Esophagus squamous epithelium (tissue), 5 donors: ENCODE measurements around the gene KRT16. TPM values are rescaled to one million over a fixed set of nuclear protein-coding genes. Genes with fewer than 3 reads are reported as not detected.
A peak's percentile ranks its signal among the peaks of the same experiment; 100 is the strongest.
"Not testable (repeated sequence)": the region's sequence is repeated elsewhere in the genome, so short reads cannot be mapped to it uniquely, and the experiment has no call there.

Source experiments
- DNase-seq: peaks from one replicate; lab custom pipeline; 2025; lab: John Stamatoyannopoulos, UW
- H3K27ac ChIP-seq, 4 donors: fragments of 200-600 bp; sonication (generic); one replicate each; pipeline ENCODE4 v1.5.1; 2016 to 2019; ENCODE audit warnings: mild to moderate bottlenecking in 1 of 4
- H3K27me3 ChIP-seq, 4 donors: fragments of 200-600 bp; sonication (generic); 1 replicate in 3 of 4; 2 replicates in 1 of 4; pipeline versions ENCODE4 v1.5.1 to v1.6.0; 2017 to 2021; ENCODE audit warnings: antibody characterized with exemption in 1 of 4
- H3K36me3 ChIP-seq, 3 donors: fragments of 200-600 bp; sonication (generic); one replicate each; pipeline ENCODE4 v1.5.1; 2016 to 2019
- H3K4me1 ChIP-seq, 3 donors: fragments of 200-600 bp; sonication (generic); one replicate each; pipeline ENCODE4 v1.5.1; 2017 to 2019
- H3K4me3 ChIP-seq, 4 donors: fragments of 200-600 bp; sonication (generic); 1 replicate in 3 of 4; 2 replicates in 1 of 4; pipeline ENCODE4 v1.5.1; 2016 to 2019; ENCODE audit warnings: mild to moderate bottlenecking in 2 of 4, moderate library complexity in 1 of 4
- H3K9me3 ChIP-seq, 3 donors: fragments of 200-600 bp; sonication (generic); one replicate each; pipeline ENCODE4 v1.5.1; 2016 to 2019
- CTCF ChIP-seq, 6 experiments: fragments of 450-650 bp in 4 of 6; fragments of 200-600 bp in 2 of 6; sonication (generic) in 2 of 6; IDR thresholded peaks; one replicate each; pipeline ENCODE4 v1.5.1; 2016 to 2019; ENCODE audit warnings: antibody characterized with exemption in 6 of 6, mild to moderate bottlenecking in 4 of 6, moderate library complexity in 4 of 6
- POLR2A ChIP-seq, 4 donors: fragments of 450-650 bp; IDR thresholded peaks; one replicate each; pipeline ENCODE4 v1.6.1; 2017; ENCODE audit warnings: antibody characterized with exemption in 4 of 4, mild to moderate bottlenecking in 4 of 4, moderate library complexity in 3 of 4
- WGBS, 2 donors: methylation state at CpG; one replicate each; pipeline ENCODE4 v1.1.5; 2018; 5-methylcytosine and 5-hydroxymethylcytosine counted together
- intact Hi-C: fragments of 100-400 bp; cut with DNase I; formaldehyde crosslinking; loops from one replicate; pipeline ENCODE4 v1.15.0; 2022
- total RNA-seq, 4 donors: library from RNA; depleted of rRNA; stranded (reverse); fragments of >200 nt; gene quantifications; one replicate each; pipeline ENCODE4 v1.1.0, GENCODE V29; 2016
- donor health status: DM: yes; HTN: yes; CAD: no.

Gene KRT16
- total RNA-seq, 4 donors from 2014 or later = 156 to 6,712 (median 1,275) TPM

GRCh38 chr17:41617136-41617535, 4.6 kb upstream of the KRT16 start:
- Histone ChIP-seq H3K4me3 (no peak overlapping the region), H3K27me3 (peaks cover 0 to 87% (median 0%) of the 10 kb centered on the region in 4 donors), H3K27ac (no peak overlapping the region), H3K36me3 (no peaks in the 10 kb centered on the region), H3K4me1 (peaks cover 7 to 41% (median 8%) of the 10 kb centered on the region in 3 donors), H3K9me3 (no peaks in the 10 kb centered on the region)
- no peak for DNase-seq
- TF ChIP-seq POLR2A (IDR thresholded peaks at IDR 0.05) (no peak), CTCF (IDR thresholded peaks at IDR 0.05) (no peak)
- intact Hi-C loops = no loop called here
- 50 to 80% methylated on average over 1 to 2 of the region's 3 CpGs for WGBS, 2 donors

- DNase-seq, H3K4me3 ChIP-seq, H3K9me3 ChIP-seq, H3K27ac ChIP-seq, intact Hi-C loops, H3K36me3 ChIP-seq: not testable (repeated sequence)
- 92 to 100% methylated on average over 1 to 2 of the region's 4 CpGs for WGBS, 2 donors
- H3K4me1 ChIP-seq = peaks cover 8 to 46% (median 10%) of the 10 kb centered on the region in 3 donors
- peaks cover 0 to 89% (median 0%) of the 10 kb centered on the region in 4 donors for H3K27me3 ChIP-seq
These were observed 3.9 kb upstream of the KRT16 start for GRCh38 chr17:41616486-41616885.

GRCh38 chr17:41615454-41615853, 2.9 kb upstream of the KRT16 start:
- H3K9me3 ChIP-seq = no peaks in the 10 kb centered on the region
- DNase-seq = no peak
- H3K36me3 ChIP-seq = no peaks in the 10 kb centered on the region
- 0 to 46% methylated on average over 5 of the region's 7 CpGs for WGBS, 2 donors
- no peak overlapping the region for H3K27ac ChIP-seq
- peaks cover 0 to 89% (median 0%) of the 10 kb centered on the region in 4 donors for H3K27me3 ChIP-seq
- H3K4me3 ChIP-seq = no peak overlapping the region
- intact Hi-C loops = no loop called here
- TF ChIP-seq CTCF (IDR thresholded peaks at IDR 0.05) = no peak
- no peak for TF ChIP-seq POLR2A (IDR thresholded peaks at IDR 0.05)
- H3K4me1 ChIP-seq = peaks cover 8 to 36% (median 10%) of the 10 kb centered on the region in 3 donors

- 58% methylated on average over 6 of the region's 9 CpGs; no CpG with 5 or more reads in 1 of the 2 donors for WGBS, 2 donors
- H3K36me3 ChIP-seq, intact Hi-C loops, H3K27ac ChIP-seq, DNase-seq, H3K4me3 ChIP-seq, H3K9me3 ChIP-seq: not testable (repeated sequence)
- H3K27me3 ChIP-seq = peaks cover 0 to 88% (median 0%) of the 10 kb centered on the region in 4 donors
- peaks cover 8 to 34% (median 10%) of the 10 kb centered on the region in 3 donors for H3K4me1 ChIP-seq
These were observed 2.2 kb upstream of the KRT16 start for GRCh38 chr17:41614767-41615166.

- WGBS, 2 donors = 83% methylated on average over 1 of the region's 5 CpGs; no CpG with 5 or more reads in 1 of the 2 donors
- Histone ChIP-seq H3K27me3 (peaks cover 0 to 83% (median 0%) of the 10 kb centered on the region in 4 donors), H3K4me1 (peaks cover 8 to 34% (median 10%) of the 10 kb centered on the region in 3 donors), H3K4me3 (no peak overlapping the region), H3K9me3 (no peaks in the 10 kb centered on the region), H3K36me3 (no peaks in the 10 kb centered on the region), H3K27ac (no peak overlapping the region)
- DNase-seq = no peak
- intact Hi-C loops = no loop called here
- no peak for TF ChIP-seq CTCF (IDR thresholded peaks at IDR 0.05)
- TF ChIP-seq POLR2A (IDR thresholded peaks at IDR 0.05) = no peak
These were observed 1.5 kb upstream of the KRT16 start for GRCh38 chr17:41614098-41614497.

GRCh38 chr17:41613277-41614082, 913 bp upstream of the KRT16 start:
- Histone ChIP-seq H3K4me1 (peaks cover 8 to 31% (median 10%) of the 10 kb centered on the region in 3 donors), H3K4me3 (no peak overlapping the region), H3K27me3 (peaks cover 0 to 77% (median 0%) of the 10 kb centered on the region in 4 donors), H3K9me3 (no peaks in the 10 kb centered on the region), H3K27ac (peak overlapping the region in 2 of 4 donors; percentile 30 to 46), H3K36me3 (no peaks in the 10 kb centered on the region)
- DNase-seq = no peak
- TF ChIP-seq POLR2A (IDR thresholded peaks at IDR 0.05) (no peak), CTCF (IDR thresholded peaks at IDR 0.05) (no peak)
- intact Hi-C loops = no loop called here
- 61 to 71% methylated on average over 4 to 8 of the region's 11 CpGs for WGBS, 2 donors
